Parathyroid adenoma (tissue), 2 donors: ENCODE results near the gene PRKACA.
A peak's percentile ranks its signal among the peaks of the same experiment; 100 is the strongest.

ENCODE experiments used
- H2AFZ ChIP-seq: fragments of 300-600 bp; sonication (generic); one replicate; pipeline ENCODE4 v1.7.0; 2017; ENCODE audit warnings: antibody characterized with exemption, mild to moderate bottlenecking
- H3K27ac ChIP-seq: fragments of 300-600 bp; sonication (generic); one replicate; pipeline ENCODE4 v1.7.0; 2017
- H3K27me3 ChIP-seq: fragments of 300-600 bp; sonication (generic); one replicate; pipeline ENCODE4 v1.7.0; 2017; ENCODE audit warnings: low read length; ENCODE audit not compliant: control insufficient read depth, insufficient read depth
- H3K36me3 ChIP-seq: fragments of 300-600 bp; sonication (generic); one replicate; pipeline ENCODE4 v1.7.0; 2017; ENCODE audit warnings: low read length; ENCODE audit not compliant: control insufficient read depth, insufficient read depth
- H3K4me1 ChIP-seq: fragments of 300-600 bp; sonication (generic); one replicate; pipeline ENCODE4 v1.7.0; 2017; ENCODE audit warnings: control low read depth
- H3K4me2 ChIP-seq: fragments of 300-600 bp; sonication (generic); one replicate; pipeline ENCODE4 v1.7.0; 2017; ENCODE audit warnings: low read length
- H3K4me3 ChIP-seq: fragments of 300-600 bp; sonication (generic); one replicate; pipeline ENCODE4 v1.7.0; 2017; ENCODE audit warnings: low read depth, low read length
- H3K79me2 ChIP-seq: fragments of 300-600 bp; sonication (generic); one replicate; pipeline ENCODE4 v1.7.0; 2017; ENCODE audit warnings: control low read depth
- H3K9ac ChIP-seq: fragments of 300-600 bp; sonication (generic); one replicate; pipeline ENCODE4 v1.7.0; 2017; ENCODE audit warnings: mild to moderate bottlenecking
- H3K9me3 ChIP-seq: fragments of 300-600 bp; sonication (generic); one replicate; pipeline ENCODE4 v1.7.0; 2017; ENCODE audit warnings: low read length; ENCODE audit not compliant: control insufficient read depth
- CTCF ChIP-seq: fragments of 300-600 bp; sonication (generic); IDR thresholded peaks from one replicate; pipeline ENCODE4 v1.7.0; 2017; ENCODE audit warnings: antibody characterized with exemption, mild to moderate bottlenecking
- donor health status: primary hyperparathyroidism.

Gene PRKACA

GRCh38 chr19:14118165-14119051 is 846 bp upstream of the PRKACA start:
- H3K27me3 ChIP-seq = no peaks in the 10 kb centered on the region
- H3K79me2 ChIP-seq = peaks cover 33% of the 10 kb centered on the region
- H3K4me2 ChIP-seq = peak overlapping the region; percentile 98
- peak overlapping the region; percentile 95 for H3K9ac ChIP-seq
- H2AFZ ChIP-seq = peak overlapping the region; percentile 82
- H3K36me3 ChIP-seq = no peaks in the 10 kb centered on the region
- peaks cover 39% of the 10 kb centered on the region for H3K4me1 ChIP-seq
- peak; percentile 5 for TF ChIP-seq CTCF
- no peaks in the 10 kb centered on the region for H3K9me3 ChIP-seq
- H3K27ac ChIP-seq = peak overlapping the region; percentile 100
- H3K4me3 ChIP-seq = peak overlapping the region; percentile 61

GRCh38 chr19:14116918-14117578 is 514 bp downstream of the PRKACA start:
- Histone ChIP-seq H3K9ac (peak overlapping the region; percentile 97), H3K36me3 (no peaks in the 10 kb centered on the region), H3K4me3 (peak overlapping the region; percentile 83), H3K27me3 (no peaks in the 10 kb centered on the region), H3K4me2 (peak overlapping the region; percentile 92), H2AFZ (peak overlapping the region; percentile 40), H3K9me3 (no peaks in the 10 kb centered on the region), H3K27ac (peak overlapping the region; percentile 21), H3K4me1 (peaks cover 45% of the 10 kb centered on the region), H3K79me2 (peaks cover 41% of the 10 kb centered on the region)
- TF ChIP-seq CTCF = no peak

GRCh38 chr19:14116525-14116917 is 1.0 kb downstream of the PRKACA start:
- no peaks in the 10 kb centered on the region for H3K27me3 ChIP-seq
- peak overlapping the region; percentile 83 for H3K4me3 ChIP-seq
- H3K9ac ChIP-seq = peak overlapping the region; percentile 97
- H3K4me1 ChIP-seq = peaks cover 45% of the 10 kb centered on the region
- H3K36me3 ChIP-seq = no peaks in the 10 kb centered on the region
- peaks cover 45% of the 10 kb centered on the region for H3K79me2 ChIP-seq
- peak overlapping the region; percentile 21 for H3K27ac ChIP-seq
- peak overlapping the region; percentile 92 for H3K4me2 ChIP-seq
- no peak for TF ChIP-seq CTCF
- H2AFZ ChIP-seq = peak overlapping the region; percentile 40
- no peaks in the 10 kb centered on the region for H3K9me3 ChIP-seq

- H3K4me2 ChIP-seq = no peak overlapping the region
- no peaks in the 10 kb centered on the region for H3K36me3 ChIP-seq
- peaks cover 46% of the 10 kb centered on the region for H3K79me2 ChIP-seq
- H3K4me3 ChIP-seq = no peak overlapping the region
- no peak for TF ChIP-seq CTCF
- H3K4me1 ChIP-seq = peaks cover 42% of the 10 kb centered on the region
- H3K9me3 ChIP-seq = no peaks in the 10 kb centered on the region
- no peaks in the 10 kb centered on the region for H3K27me3 ChIP-seq
- H2AFZ ChIP-seq = no peak overlapping the region
- no peak overlapping the region for H3K9ac ChIP-seq
- peak overlapping the region; percentile 3 for H3K27ac ChIP-seq
These were observed 1.8 kb downstream of the PRKACA start for GRCh38 chr19:14115756-14116155.
